Sigmoid colon (tissue), 4 donors: ENCODE data around the gene DPCD.

Experiments used
- CTCF ChIP-seq, 4 experiments: fragments of 450-650 bp in 3 of 4; fragments of 200-600 bp in 1 of 4; IDR thresholded peaks; one replicate each; pipeline ENCODE4 v1.5.1; 2016 to 2019; ENCODE audit warnings: antibody characterized with exemption in 4 of 4, mild to moderate bottlenecking in 3 of 4, moderate library complexity in 2 of 4
- EP300 ChIP-seq, 4 donors: sonication (generic); formaldehyde crosslinking; IDR thresholded peaks; one replicate each; pipeline ENCODE4 v1.6.1; 2017; ENCODE audit warnings: antibody characterized with exemption in 4 of 4
- POLR2A ChIP-seq, 2 donors: fragments of 450-650 bp; IDR thresholded peaks; one replicate each; pipeline ENCODE4 v1.6.1; 2016; ENCODE audit warnings: antibody characterized with exemption in 2 of 2, mild to moderate bottlenecking in 2 of 2, moderate library complexity in 2 of 2

GRCh38 chr10:101576211-101576863, 11.8 kb upstream of the DPCD start:
- TF ChIP-seq POLR2A (IDR thresholded peaks at IDR 0.05) (no peak), CTCF (IDR thresholded peaks at IDR 0.05) (no peak), EP300 (IDR thresholded peaks at IDR 0.05) (no peak)
